Esophagus muscularis mucosa (tissue), 3 donors: ENCODE data around the gene EEIG1.

Experiments
- CTCF ChIP-seq, 3 experiments: fragments of 200-600 bp in 2 of 3; fragments of 450-650 bp in 1 of 3; sonication (generic) in 2 of 3; IDR thresholded peaks; one replicate each; pipeline ENCODE4 v1.5.1; 2017 to 2019; ENCODE audit warnings: antibody characterized with exemption in 3 of 3, mild to moderate bottlenecking in 2 of 3, moderate library complexity in 1 of 3
- POLR2A ChIP-seq: fragments of 450-650 bp; IDR thresholded peaks from one replicate; pipeline ENCODE4 v1.6.1; 2017; ENCODE audit warnings: antibody characterized with exemption, moderate library complexity, mild to moderate bottlenecking, low read depth
- POLR2AphosphoS5 ChIP-seq, 2 donors: sonication (generic); formaldehyde crosslinking; IDR thresholded peaks; one replicate each; pipeline ENCODE4 v1.6.1; 2017; ENCODE audit warnings: antibody characterized with exemption in 2 of 2

GRCh38 chr9:127934248-127934647 lies 46.5 kb downstream of the EEIG1 start:
- TF ChIP-seq POLR2AphosphoS5 (IDR thresholded peaks at IDR 0.05) = no peak
- no peak for TF ChIP-seq CTCF (IDR thresholded peaks at IDR 0.05)
- no peak for TF ChIP-seq POLR2A
